ENCODE results near the gene TSEN34.

DNA sequence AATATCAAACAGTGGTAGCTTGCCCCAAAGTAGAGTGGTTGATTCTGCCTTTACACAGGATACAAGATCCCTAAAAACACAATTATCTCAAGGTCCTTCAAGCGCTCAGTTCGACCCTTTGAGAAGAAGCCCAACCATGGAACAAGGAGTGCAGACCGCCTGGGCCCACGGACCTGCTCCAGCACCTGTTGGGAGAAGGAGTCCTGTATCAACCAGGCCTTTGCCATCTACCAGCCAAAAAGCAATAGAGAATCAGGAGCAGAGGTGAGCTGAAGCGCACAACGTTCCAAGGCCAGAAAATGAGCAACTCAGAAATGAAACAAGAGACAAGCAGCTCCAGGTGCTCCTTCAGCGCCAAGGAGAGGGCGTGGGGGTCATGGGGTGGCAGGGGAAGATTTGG, 38.0 kb downstream of the TSEN34 start:
- no peak for TF ChIP-seq POLR2A (IDR thresholded peaks at IDR 0.05)
- TF ChIP-seq CTCF (IDR thresholded peaks at IDR 0.05) = no peak
- no peak for TF ChIP-seq POLR2AphosphoS5 (IDR thresholded peaks at IDR 0.05)
- no peak for TF ChIP-seq EP300 (IDR thresholded peaks at IDR 0.05)
